VCaP (cell line): ENCODE data around the gene NRN1L.

Experiments
- H3K27ac ChIP-seq: fragments of 450-650 bp; 2 replicates; pipeline ENCODE4 v1.5.1; 2017
- TF ChIP-seq, protein P1 (sequence below): fragments of 450-650 bp; conservative IDR thresholded peaks from 2 replicates; pipeline ENCODE4 v1.5.1; 2017; ENCODE audit warnings: mild to moderate bottlenecking, moderate library complexity

The NRN1L gene

DNA sequence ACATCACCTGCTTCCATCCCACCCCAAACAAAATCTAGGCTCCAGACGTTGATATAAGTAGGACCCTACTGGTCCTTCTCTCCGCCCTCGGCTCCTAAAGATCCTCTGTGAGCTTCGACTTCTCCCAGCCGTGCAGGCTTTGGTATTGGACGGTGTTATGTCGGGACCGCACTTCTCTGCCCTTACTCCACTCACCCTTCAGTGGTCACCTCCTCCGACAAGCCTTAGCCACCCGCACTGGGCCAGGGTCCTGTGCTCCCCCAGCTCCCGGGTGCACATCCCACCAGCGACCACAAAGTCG lies 50.4 kb downstream of the NRN1L start:
- TF ChIP-seq, protein P1, sequence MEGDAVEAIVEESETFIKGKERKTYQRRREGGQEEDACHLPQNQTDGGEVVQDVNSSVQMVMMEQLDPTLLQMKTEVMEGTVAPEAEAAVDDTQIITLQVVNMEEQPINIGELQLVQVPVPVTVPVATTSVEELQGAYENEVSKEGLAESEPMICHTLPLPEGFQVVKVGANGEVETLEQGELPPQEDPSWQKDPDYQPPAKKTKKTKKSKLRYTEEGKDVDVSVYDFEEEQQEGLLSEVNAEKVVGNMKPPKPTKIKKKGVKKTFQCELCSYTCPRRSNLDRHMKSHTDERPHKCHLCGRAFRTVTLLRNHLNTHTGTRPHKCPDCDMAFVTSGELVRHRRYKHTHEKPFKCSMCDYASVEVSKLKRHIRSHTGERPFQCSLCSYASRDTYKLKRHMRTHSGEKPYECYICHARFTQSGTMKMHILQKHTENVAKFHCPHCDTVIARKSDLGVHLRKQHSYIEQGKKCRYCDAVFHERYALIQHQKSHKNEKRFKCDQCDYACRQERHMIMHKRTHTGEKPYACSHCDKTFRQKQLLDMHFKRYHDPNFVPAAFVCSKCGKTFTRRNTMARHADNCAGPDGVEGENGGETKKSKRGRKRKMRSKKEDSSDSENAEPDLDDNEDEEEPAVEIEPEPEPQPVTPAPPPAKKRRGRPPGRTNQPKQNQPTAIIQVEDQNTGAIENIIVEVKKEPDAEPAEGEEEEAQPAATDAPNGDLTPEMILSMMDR: no peak
- H3K27ac ChIP-seq: peak overlapping the region; percentile 85

DNA sequence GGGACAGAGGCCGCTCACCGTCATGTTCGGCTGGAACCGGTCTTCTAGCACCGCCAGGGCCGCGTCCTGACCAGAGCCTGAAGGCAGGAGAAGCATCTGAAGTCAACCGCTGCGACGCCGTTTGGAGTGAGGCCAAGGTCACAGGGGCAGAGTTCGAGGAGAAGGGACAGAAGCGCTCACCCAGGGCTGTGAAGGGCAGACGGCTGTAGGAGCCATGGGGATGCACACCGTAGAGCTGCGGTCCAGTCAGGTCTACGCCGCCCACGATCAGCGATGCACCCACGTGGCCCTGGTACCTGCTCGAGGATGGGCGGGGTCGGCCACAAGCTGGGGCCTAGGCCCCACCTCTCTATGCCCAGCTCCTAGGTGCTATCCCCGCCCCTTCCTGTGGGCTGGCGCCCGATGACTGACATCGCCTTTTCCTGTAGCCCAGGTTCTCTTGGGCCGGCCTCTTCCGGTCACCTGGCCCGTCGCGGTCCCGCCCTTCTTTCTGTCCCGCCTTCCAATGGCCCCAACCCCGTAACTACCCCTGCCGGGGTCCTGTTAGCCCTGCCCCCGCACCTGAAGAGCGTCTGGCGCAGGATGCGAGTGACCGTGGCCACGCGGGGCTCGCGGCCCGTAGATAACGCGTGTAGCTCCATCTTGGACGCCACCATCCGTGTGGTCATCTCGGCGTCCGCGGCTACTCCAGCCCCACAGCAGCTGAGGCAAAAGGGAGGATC lies 50.9 kb downstream of the NRN1L start:
- peak overlapping the region; percentile 85 for H3K27ac ChIP-seq
- TF ChIP-seq, protein P1: no peak
